ENCODE measurements around the gene AGK.

Gene AGK

GRCh38 chr7:141585592-141586510 is 34.6 kb downstream of the AGK start:
- Histone ChIP-seq H3K4me3 (ENCODE audit: low read depth, low read length) (no peak overlapping the region), H3K27me3 (ENCODE audit: insufficient read depth, low read depth, severe bottlenecking) (no peaks in the 10 kb centered on the region), H3K9me3 (ENCODE audit: severe bottlenecking) (no peaks in the 10 kb centered on the region), H3K27ac (no peak overlapping the region), H3K36me3 (no peaks in the 10 kb centered on the region)
- TF ChIP-seq CTCF (IDR thresholded peaks at IDR 0.05; ENCODE audit: low read depth, low read length): no peak
- no peak for DNase-seq

GRCh38 chr7:141586878-141587277 is 35.7 kb downstream of the AGK start:
- H3K27me3 ChIP-seq (ENCODE audit: insufficient read depth, low read depth, severe bottlenecking): no peaks in the 10 kb centered on the region
- H3K36me3 ChIP-seq: no peaks in the 10 kb centered on the region
- H3K4me3 ChIP-seq (ENCODE audit: low read depth, low read length): no peak overlapping the region
- no peaks in the 10 kb centered on the region for H3K9me3 ChIP-seq (ENCODE audit: severe bottlenecking)
- no peak for TF ChIP-seq CTCF (IDR thresholded peaks at IDR 0.05; ENCODE audit: low read depth, low read length)
- H3K27ac ChIP-seq: no peak overlapping the region
- no peak for DNase-seq

GRCh38 chr7:141587304-141587703 is 36.1 kb downstream of the AGK start:
- Histone ChIP-seq H3K4me3 (ENCODE audit: low read depth, low read length) (no peak overlapping the region), H3K27ac (no peak overlapping the region)
- no peak for TF ChIP-seq CTCF (IDR thresholded peaks at IDR 0.05; ENCODE audit: low read depth, low read length)

GRCh38 chr7:141588912-141589311 is 37.7 kb downstream of the AGK start:
- TF ChIP-seq CTCF (IDR thresholded peaks at IDR 0.05; ENCODE audit: low read depth, low read length): no peak
- Histone ChIP-seq H3K4me3 (ENCODE audit: low read depth, low read length) (no peak overlapping the region), H3K36me3 (no peaks in the 10 kb centered on the region), H3K9me3 (ENCODE audit: severe bottlenecking) (no peaks in the 10 kb centered on the region), H3K27ac (no peak overlapping the region), H3K27me3 (ENCODE audit: insufficient read depth, low read depth, severe bottlenecking) (no peaks in the 10 kb centered on the region)
- DNase-seq: no peak

More at GRCh38 chr7:141587304-141587703, 36.1 kb downstream of the AGK start:
- DNase-seq: no peak
- no peaks in the 10 kb centered on the region for H3K36me3 ChIP-seq
- no peaks in the 10 kb centered on the region for H3K9me3 ChIP-seq (ENCODE audit: severe bottlenecking)
- H3K27me3 ChIP-seq (ENCODE audit: insufficient read depth, low read depth, severe bottlenecking): no peaks in the 10 kb centered on the region

- no peak for TF ChIP-seq CTCF (IDR thresholded peaks at IDR 0.05; ENCODE audit: low read depth, low read length)
- Histone ChIP-seq H3K9me3 (ENCODE audit: severe bottlenecking) (no peaks in the 10 kb centered on the region), H3K27me3 (ENCODE audit: insufficient read depth, low read depth, severe bottlenecking) (no peaks in the 10 kb centered on the region), H3K4me3 (ENCODE audit: low read depth, low read length) (no peak overlapping the region), H3K36me3 (no peaks in the 10 kb centered on the region), H3K27ac (no peak overlapping the region)
- DNase-seq: no peak
These were observed 38.9 kb downstream of the AGK start for GRCh38 chr7:141590071-141590470.
